Measurements from ENCODE around the gene ADGRG6.
A peak's percentile ranks its signal among the peaks of the same experiment; 100 is the strongest.
"Not testable (repeated sequence)": the region's sequence is repeated elsewhere in the genome, so short reads cannot be mapped to it uniquely, and the experiment has no call there.

ADGRG6 gene

DNA sequence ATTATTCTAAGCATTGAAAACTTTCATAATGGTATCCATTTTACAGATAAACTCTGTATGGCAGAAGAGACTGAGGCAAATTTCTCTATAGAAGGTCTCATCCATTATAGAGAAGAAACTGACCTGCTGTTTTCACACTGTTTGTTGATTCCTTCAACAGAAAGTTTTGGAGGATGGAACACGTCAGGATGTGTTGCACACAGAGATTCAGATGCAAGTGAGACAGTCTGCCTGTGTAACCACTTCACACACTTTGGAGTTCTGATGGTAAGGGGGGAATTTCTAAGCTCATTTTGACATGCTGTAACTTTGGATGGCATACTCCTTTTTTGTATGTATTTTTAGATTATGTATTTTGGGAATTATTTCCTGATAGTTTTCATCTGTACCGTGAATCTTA lies 109.3 kb downstream of the ADGRG6 start:
- DNase-seq (ENCODE audit: low read depth): no peak

GRCh38 chr6:142412241-142412640 lies 110.4 kb downstream of the ADGRG6 start:
- DNase-seq (ENCODE audit: low read depth): no peak

- DNase-seq (ENCODE audit: low read depth): no peak
These were observed 110.9 kb downstream of the ADGRG6 start for GRCh38 chr6:142412658-142413057.

- DNase-seq (ENCODE audit: low read depth): no peak
These were observed 111.3 kb downstream of the ADGRG6 start for GRCh38 chr6:142413111-142413510.

- no peak for DNase-seq (ENCODE audit: low read depth)
These were observed 112.8 kb downstream of the ADGRG6 start for GRCh38 chr6:142414462-142415250.

- peak; percentile 96 for DNase-seq (ENCODE audit: low read depth)
These were observed 114.4 kb downstream of the ADGRG6 start for GRCh38 chr6:142416179-142416578.

DNA sequence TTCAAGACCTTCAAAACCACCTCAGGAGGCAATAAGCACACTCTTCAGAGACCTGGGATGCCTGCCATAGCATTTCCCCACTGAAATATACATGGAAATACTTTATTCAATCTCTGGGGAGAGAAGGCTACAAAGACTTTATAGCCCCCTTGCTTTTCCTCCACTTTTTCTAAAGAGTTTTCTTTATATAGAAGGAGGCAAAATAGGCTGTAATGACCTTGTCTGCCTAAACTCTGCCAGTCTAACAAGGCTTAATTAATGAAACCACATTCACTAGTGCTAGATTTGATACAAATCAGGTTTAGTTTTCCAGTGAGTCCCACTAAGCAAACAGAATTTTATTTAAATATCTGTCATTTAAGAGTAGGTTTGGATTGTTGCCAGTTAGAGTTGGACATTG lies 114.9 kb downstream of the ADGRG6 start:
- no peak for DNase-seq (ENCODE audit: low read depth)

DNA sequence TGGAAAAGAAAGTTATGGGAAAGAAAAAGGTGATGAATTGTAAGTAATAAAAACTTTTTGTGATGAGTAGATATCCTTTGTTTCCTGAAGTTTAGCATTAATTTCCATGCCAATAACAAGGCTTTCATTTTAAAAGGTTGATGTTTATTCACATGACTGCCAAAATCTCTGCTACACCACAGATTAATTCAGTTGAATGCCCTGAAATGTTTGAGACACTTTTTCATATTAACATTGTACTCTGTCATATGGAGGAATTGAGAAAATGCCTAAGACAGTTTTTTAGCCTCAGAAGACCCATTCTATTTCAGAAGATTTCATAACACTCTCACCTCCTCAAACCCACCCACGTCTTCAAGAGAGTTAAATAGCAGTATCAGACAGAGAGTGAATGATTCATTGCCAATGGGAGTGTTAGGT lies 115.5 kb downstream of the ADGRG6 start:
- DNase-seq (ENCODE audit: low read depth): no peak

DNA sequence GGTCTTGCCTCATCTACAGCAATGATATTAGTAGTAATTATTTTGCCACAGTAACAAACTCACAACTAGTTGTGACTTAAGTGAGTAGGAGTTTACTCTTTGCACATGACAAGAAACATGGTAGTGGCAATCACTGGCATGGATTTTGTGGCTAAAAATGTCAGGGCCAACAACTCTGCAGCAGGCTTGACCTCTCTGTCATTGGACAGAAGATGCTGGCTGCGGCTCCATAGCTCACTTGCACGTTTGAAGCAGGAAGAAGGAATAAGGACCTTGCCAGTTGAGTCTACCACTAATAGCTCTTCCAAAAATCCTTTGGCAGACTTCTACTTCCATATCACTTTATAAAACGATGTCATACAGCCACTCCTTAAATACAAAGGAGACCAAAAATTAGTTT lies 117.3 kb downstream of the ADGRG6 start:
- DNase-seq (ENCODE audit: low read depth): no peak

DNA sequence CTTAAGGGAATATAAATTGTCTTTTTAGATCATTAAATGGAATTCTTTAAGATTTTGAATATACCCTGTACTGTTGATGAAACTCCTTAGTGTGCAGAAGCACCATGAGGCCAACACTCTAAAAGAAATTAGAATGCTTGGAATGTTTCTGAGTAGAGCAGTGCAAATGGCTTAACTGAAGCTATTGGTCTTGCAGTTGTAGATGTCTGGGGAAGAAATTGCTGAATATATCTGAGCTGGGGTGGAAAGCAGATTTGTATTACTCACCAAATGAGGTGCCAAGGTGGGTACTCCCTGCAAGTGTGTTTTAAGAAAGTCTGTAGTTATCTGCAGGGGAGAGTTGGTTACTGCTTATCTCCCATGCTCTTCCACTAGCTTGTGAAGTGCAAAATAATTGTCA lies 119.0 kb downstream of the ADGRG6 start:
- DNase-seq (ENCODE audit: low read depth): no peak

DNA sequence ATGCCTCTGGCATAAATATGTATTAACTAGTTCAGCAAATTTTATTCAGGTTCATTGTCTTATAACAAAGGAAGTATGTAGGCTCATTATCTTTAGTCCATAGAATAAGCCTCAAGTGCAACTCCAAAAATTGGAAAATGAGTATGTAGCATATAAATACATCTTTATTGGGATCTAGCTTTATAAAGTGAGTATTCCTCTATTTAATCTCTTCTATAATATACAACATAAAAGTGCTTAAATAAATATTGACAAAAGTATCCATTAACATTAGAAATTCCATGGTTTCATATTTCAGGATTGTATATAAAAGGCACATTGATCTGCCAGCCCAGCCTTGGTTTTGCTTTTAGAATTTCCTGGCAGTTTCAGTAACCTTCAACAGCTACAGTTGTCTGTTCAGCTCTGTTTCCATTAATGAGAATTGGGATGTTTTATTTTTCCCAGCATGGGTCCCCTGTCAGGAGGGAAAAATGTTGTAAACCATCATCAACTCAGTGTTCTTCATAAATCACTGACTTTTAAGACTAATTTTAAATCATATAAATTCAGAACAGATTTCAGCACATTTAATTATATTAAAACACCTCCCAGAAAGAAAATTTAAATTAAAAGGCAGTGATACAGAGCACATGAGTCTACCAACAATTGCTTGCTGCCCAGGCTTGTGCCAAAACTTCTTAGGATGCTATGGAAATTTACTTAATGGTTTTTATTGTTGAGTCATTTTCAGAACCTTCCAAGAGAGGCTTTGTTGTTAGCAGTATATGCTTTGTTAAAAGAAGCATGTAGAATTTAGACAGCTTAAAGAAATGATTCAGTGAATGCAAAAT lies 119.7 kb downstream of the ADGRG6 start:
- no peak for DNase-seq (ENCODE audit: low read depth)

- DNase-seq (ENCODE audit: low read depth): not testable (repeated sequence)
These were observed 124.8 kb downstream of the ADGRG6 start for GRCh38 chr6:142426444-142427132.

DNA sequence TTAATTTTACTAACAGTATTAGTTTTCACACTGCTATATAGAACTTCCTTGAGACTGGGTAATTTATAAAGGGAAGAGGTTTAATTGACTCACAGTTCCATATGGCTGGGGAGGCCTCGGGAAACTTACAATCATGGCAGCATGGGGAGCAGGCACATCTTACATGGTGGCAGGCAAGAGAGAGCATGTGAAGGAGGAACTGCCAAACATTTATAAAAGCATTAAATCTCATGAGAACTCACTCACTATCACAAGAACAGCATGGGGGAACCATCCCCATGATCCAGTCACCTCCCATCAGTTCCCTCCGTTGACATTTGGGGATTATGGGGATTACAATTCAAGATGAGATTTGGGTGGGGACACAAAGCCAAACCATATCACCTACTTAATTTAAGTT lies 126.7 kb downstream of the ADGRG6 start:
- not testable (repeated sequence) for DNase-seq (ENCODE audit: low read depth)

DNA sequence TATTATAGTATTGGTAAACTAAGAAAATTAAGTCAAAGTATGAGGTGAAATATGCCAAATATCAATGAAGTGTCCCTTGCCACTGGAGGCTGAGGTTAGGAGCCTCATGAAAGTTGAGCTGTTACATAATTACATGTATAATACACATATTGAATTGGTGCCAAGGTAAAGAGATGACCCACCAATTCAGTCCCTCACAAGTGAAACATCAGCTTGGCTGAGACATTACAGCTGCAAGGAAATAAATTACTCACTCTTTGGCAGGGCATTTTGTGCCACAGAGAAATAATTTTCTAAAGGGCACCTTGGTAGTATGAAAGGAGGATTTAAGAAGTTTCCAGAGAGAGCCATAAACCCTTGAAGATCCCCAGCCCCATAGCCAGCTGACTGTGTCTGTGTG lies 127.4 kb downstream of the ADGRG6 start:
- no peak for DNase-seq (ENCODE audit: low read depth)

DNA sequence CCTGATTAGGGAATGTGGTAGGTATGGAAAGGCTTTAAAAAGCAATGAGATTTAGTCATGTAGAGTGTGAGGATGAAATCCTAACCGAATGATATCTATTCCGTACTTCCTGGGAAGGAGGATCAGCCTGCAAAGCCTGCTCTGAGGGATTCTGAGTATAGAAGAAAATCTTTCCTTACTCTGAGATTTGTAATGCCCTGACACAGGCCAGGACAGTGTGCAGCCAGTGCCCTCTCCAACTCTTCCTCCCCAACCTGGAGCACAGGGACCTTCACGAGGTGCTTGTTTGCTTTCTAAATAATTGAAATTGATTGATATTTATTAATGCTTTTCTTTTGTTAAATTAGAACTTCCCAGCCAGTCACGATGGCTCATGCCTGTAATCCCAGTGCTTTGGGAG lies 131.6 kb downstream of the ADGRG6 start:
- no peak for DNase-seq (ENCODE audit: low read depth)

DNA sequence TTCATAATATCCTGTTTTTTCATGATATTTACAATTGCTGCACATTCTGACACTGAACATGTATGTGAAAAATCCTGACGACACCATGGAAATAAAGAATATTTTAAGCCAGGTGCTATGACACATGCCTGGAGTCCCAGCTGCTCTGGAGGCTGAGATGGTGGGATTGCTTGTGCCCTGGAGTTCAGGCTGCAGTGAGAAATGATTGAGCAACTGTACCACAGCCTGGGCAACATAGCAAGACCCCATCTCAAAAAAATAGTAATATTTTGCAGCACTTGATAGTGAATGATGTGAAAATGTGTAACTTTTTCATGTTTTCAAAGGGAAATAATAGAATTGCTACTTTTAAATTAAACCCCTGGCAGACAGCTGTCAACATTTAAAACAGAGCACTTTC lies 137.1 kb downstream of the ADGRG6 start:
- no peak for DNase-seq (ENCODE audit: low read depth)

DNA sequence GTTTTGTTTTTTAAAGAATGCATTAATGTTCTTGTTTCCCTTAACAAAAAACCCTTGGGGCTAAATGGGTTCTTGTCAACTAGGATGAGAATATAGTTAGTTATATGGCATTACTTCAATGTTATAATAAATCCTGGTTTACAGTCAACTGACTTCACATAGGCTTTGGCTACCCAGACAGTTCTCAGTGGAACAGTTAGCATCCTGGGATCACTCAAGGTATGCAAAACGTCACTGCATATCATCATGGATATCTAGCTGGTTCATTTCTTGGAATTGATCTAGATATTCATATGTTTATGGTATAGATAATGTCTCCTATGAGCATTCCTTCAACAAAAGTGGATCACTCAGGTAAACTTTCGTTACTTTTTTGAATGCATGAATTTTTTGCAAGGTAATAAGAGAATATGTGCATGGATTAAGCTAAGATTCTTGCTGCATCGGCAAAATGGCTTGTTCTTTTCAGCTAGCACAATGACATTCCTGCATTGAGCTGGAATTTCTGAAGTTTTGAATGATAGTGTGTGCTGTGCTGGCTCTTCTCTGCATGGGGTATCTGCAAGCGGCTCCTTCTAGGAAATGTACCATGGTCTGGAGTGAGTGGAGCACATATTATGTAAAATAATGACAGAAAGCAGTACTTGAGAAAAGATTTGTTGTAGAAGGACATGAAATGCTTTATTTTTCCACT lies 138.9 kb downstream of the ADGRG6 start:
- no peak for DNase-seq (ENCODE audit: low read depth)

DNA sequence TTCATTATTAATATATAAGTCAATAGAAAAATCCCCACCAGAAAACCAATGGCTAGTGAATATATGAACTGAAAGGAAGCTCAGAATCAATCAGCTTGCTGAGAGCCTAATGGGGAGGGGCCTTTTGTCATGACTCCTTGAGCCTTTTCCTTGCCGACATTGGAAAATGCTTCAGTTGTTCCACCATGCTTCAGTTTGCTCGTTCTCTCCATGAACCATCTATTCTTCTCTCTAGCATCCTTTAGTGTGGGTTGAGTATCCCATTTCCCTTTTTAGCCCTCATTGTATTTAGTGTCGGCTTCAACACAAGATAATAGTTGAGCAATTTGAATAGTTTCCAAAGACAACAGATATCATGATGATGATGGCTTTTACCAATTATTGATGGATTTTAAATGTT lies 139.9 kb downstream of the ADGRG6 start:
- no peak for DNase-seq (ENCODE audit: low read depth)

DNA sequence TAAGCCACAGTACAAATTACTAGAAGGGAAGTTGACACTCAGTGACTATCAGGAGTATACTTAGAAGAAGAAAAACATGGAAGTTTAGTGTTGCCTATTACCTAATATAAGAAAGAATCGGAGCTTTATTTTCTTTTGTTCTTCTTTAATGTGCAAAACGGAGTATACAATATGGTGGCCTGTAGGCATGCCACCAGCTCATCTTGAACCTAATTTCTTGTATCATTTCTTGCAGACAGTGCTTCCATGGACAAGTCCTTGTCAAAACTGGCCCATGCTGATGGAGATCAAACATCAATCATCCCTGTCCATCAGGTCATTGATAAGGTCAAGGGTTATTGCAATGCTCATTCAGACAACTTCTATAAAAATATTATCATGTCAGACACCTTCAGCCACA lies 141.3 kb downstream of the ADGRG6 start:
- DNase-seq (ENCODE audit: low read depth): no peak

DNA sequence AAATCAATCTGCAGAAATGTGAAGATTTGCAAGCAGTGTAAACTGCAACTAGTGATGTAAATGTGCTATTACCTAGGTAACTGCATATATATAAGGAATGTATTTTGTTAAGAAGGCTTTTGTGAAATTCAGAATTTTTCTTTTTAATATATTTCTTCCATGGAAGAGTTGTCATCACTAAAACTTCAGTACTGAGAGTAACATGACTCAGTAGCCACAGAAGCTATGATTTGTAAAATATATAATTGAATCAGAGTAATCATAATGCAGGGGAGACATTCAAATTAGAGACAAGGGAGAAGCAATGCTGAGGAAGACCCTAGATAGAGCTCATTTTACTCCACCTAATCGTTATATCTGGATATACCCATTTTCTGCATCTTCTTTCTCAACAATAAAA lies 141.7 kb downstream of the ADGRG6 start:
- no peak for DNase-seq (ENCODE audit: low read depth)

DNA sequence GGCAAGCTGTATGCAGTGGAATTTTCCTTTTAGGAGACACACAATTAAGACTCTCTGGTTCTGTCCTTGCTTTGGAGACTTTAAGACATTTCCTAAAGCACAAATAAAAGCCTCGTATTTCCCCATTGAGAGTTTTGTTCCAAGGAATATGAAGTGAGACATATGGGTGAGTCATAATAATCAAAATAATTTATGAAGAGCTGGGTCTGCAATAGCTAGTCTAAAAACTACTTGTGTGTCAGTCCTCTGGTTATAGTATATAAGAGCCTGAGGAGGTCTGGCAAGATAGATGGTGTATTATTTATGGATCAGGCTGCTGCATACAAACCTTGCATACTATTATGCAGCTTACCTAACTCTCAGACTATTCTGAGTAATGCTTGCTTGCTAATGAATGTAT lies 142.6 kb downstream of the ADGRG6 start:
- no peak for DNase-seq (ENCODE audit: low read depth)

- no peak for DNase-seq (ENCODE audit: low read depth)
These were observed 143.1 kb downstream of the ADGRG6 start for GRCh38 chr6:142444881-142445301.

Measured in HS-27A (cell line).